ELF-1 (cell line): ENCODE measurements around the gene TUBB4A.
A peak's percentile ranks its signal among the peaks of the same experiment; 100 is the strongest.

ENCODE experiments used
- DNase-seq: peaks from one replicate; pipeline ENCODE4 v3.0.0-alpha.2; 2016; ENCODE audit warnings: low read depth, low spot score

TUBB4A gene

GRCh38 chr19:6494438-6495036, 7.6 kb downstream of the TUBB4A start:
- no peak for DNase-seq

GRCh38 chr19:6491802-6492592, 10.1 kb downstream of the TUBB4A start:
- no peak for DNase-seq

- no peak for DNase-seq
Measured at GRCh38 chr19:6490134-6490533, 12.0 kb downstream of the TUBB4A start.

- no peak for DNase-seq
Measured at GRCh38 chr19:6489278-6490061, 12.6 kb downstream of the TUBB4A start.

DNA sequence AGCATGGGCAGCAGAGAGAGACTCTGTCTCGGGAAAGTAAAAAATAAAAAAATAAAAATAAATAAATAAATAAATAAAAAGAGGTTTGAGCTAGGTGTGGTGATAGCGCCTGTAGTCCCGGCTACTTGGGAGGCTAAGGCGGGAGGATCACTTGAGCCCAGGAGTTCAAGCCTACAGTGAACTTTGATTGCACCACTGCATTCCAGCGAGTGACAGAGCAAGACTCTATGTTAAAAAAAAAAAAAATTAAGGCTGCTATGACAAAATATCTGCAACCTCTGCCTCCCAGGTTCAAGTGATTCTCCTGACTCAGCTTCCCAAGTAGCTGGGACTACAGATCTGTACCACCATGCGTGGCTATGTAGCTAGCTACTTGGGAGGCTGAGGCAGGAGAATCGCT, 17.3 kb downstream of the TUBB4A start:
- no peak for DNase-seq

GRCh38 chr19:6484230-6484629, 17.9 kb downstream of the TUBB4A start:
- no peak for DNase-seq

- no peak for DNase-seq
Measured at GRCh38 chr19:6483235-6483634, 18.9 kb downstream of the TUBB4A start.

GRCh38 chr19:6482343-6482686, 19.8 kb downstream of the TUBB4A start:
- DNase-seq = no peak

DNA sequence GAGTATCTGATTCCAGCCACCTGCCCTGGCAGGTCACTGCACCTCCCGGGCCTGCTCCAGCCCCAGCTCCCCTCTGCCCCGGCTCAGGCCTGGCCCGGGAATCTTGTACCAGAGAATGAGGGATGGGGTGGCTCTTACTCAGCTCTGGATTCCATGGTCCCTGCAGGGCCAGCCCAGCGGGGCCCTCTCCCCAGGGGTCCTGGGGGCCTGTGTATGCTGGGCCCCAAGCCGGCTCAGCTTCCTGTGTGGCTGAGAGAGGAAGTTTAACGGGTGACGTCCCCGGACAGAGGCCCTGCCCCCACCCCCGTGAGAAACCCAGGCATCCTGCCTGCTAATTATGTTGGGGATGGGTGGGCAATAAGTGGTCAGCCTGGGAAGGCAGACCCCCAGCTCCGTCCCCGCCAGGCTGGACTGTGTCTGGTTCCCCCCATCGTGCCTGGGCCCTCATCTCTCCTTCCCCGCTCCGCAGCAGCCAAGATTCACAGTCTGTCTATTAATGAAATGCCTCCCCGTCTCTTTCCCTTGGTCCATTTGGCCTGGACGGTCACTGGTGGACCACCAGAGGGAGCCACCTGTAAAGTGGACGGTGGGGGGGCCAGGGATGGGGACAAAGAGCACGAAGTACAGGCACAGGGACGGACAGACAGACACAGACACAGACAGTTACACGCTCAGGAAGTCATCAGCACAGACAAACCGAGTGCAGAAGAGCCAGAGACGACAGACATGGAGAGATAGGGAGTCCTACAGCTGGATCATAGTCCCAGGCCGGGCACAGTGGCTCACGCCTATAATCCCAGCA, 20.4 kb downstream of the TUBB4A start, which contains the start of gene DENND1C:
Gene DENND1C (minus strand): TSS at position 247 of the 802 bp plus-strand sequence. CDS start 92 bp downstream, at position 155.
- peak; percentile 57 for DNase-seq

DNA sequence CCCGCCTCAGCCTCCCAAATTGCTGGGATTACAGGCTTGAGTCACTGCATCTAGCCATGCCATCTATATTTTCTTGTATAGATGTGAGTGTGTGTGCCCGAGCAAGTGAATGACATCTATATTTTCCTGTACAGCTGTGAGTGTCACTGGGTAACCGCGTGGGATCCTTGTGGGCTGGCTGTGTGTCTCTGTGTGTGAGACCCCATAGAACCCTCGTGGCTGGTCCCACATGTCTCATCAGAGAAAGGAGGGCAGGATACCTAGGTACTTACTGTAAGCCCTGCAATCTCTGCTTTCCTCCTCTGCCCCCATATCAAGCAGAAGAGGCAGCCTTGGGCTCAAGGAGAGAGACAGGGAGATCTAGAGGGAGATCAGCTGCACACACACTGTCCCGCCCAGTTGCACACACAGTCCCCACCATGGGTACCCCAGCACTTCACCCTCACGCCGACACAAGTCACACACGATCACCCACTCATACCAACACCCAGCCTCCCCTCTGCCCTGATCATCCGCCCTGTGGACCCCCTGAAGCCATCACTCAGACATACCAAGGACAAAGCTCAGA, 21.2 kb downstream of the TUBB4A start:
- DNase-seq = no peak

- no peak for DNase-seq
Measured at GRCh38 chr19:6479836-6480398, 22.2 kb downstream of the TUBB4A start.

- no peak for DNase-seq
Measured at GRCh38 chr19:6478815-6479214, 23.3 kb downstream of the TUBB4A start.

DNA sequence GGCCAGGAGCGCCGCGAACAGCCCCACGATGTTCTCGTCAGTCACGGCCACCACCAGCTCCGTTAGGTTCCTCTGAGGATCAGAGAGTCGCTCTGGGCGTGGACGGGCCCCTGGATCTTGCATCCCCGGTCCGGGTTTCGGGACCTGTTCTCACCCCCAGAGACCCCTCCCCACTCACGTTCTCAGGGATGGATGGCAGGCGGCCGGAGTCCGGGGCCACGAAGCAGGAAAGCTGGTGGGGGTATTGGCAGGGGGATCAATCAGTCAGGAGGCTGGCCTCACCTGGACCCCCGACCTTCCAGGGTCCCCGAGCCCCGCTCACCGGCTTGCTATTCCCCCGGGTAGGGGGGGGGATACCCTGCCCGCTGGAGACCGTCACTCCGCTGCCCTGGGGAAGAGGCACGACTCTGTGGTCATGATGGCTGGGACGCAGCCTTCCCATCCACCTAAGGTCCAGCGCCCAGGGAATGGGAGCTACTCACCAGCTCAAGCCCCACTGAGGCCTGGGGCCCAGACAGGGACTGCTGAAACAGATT, 25.1 kb downstream of the TUBB4A start:
- no peak for DNase-seq

DNA sequence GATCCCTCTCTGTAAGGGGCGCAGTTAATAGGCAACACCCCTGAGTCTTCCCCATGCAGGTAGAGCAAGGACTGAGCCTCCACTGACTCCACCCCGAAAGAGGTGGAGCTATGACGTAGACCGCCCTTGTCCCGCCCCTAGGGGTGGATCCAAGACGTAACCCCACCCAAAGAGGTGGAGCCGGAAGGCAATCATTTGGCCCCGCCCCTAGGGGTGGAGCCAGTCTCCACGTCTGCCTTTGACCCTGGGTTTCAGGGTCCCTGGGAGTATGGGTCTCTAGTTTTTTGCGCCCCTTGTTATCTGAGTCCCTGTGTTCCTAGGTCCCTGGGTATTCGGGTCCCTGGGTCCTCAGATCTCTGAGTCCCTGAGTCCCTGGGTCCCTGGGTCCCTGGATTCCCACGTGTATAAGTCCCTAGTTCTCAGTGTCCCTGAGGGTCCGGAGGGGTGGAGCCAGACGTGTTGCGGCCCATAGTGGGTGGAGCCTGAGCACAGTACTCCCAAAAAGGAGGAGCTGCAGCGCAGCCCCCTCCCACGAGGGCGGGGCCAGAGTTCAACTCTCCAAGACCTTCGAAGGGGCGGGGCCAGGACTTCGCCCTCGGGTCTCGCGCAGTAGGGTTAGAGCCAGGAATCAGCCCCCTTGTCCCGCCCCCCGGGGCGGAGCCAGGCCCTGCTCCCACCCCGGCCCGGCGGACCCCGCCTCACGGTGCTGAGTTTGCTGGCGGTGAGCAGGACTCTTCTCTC, 25.8 kb downstream of the TUBB4A start:
- DNase-seq = peak; percentile 99

- DNase-seq = peak; percentile 43
Measured at GRCh38 chr19:6475321-6476108, 26.6 kb downstream of the TUBB4A start.

DNA sequence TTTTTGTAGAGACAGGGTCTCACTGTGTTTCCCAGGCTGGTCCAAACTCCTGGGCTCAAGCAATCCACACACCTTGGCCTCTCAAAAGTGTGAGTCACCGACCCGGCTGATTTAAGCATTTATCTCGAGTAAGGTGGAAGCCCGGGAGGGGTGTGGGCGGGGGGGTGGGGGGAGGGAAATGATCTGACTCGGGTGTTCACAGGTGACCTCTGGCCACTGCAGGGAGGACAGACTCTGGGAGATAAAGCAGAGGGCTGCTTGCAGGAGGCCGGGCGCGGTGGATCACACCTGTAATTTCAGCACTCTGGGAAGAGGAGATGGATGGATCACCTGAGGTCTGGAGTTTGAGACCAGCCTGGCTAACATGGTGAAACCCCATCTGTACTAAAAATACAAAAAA, 28.5 kb downstream of the TUBB4A start:
- DNase-seq = no peak

GRCh38 chr19:6472713-6473112, 29.4 kb downstream of the TUBB4A start:
- DNase-seq = peak; percentile 35

DNA sequence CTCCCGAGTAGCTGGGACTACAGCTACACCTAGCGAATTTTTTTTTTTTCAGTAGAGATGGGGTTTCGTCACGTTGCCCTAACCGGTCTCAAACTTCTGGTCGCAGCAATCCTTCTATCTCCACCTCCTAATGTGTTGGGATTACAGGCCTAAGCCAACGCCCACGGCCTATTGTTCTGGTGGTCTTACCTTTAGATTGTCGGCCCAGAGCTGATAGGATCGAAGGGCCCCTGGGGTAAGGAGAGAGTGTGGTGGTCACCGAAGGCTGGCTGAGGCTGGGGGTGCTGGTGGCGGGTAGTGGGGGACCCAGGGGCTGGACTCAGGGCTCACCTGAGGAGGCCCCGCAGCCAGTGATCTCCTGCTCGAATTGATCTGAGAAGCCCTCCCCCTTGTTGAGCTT, 31.0 kb downstream of the TUBB4A start:
- no peak for DNase-seq

DNA sequence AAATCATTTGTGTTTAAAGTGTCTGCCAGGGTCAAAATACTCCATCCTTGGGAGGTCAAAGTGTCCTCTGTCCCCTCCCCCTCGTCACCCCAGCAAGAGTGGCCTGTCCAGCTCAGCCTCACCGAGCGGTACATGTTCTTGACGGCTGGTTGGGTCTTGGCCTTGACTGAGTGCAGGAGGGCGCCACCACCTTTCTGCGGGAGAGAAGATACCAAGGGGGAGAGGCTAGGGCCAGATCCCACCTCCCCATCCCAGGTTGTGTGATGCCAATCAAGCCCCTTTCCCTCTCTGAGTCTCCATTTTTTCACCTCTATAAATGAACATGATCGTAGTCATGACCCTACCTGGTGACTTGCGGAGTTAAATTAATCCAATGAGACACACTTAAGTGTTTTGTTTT, 31.9 kb downstream of the TUBB4A start:
- no peak for DNase-seq
